ENCODE results near the gene DERL3. TPM values are rescaled to one million over a fixed set of nuclear protein-coding genes. Genes with fewer than 3 reads are reported as not detected.

DERL3 gene
- total RNA-seq, 1 experiment from 2014 or later = 9.8 TPM

GRCh38 chr22:23884140-23884539 is 45.3 kb upstream of the DERL3 start:
- Histone ChIP-seq H4K91ac (ENCODE audit: insufficient read length, low read depth, low read length) (no peak overlapping the region), H2BK5ac (ENCODE audit: insufficient read length, low read length) (no peak overlapping the region), H3K4ac (ENCODE audit: low read depth, low read length) (no peak overlapping the region), H3K23me2 (ENCODE audit: insufficient read length, low read depth, low read length, poor library complexity, severe bottlenecking) (no peaks in the 10 kb centered on the region), H3K56ac (ENCODE audit: insufficient read length, low read depth, low read length) (no peak overlapping the region), H4K5ac (ENCODE audit: insufficient read length, low read depth, low read length) (no peak overlapping the region), H3K18ac (ENCODE audit: insufficient read length, low read depth, low read length) (no peak overlapping the region), H4K8ac (replicated peaks; ENCODE audit: insufficient read length, low read depth, low read length) (no peak overlapping the region), H3K79me1 (ENCODE audit: insufficient read depth, low read depth, low read length, poor library complexity, severe bottlenecking) (no peaks in the 10 kb centered on the region), H3K9me3 (ENCODE audit: control insufficient read depth, low read depth, low read length) (no peaks in the 10 kb centered on the region), H2BK20ac (ENCODE audit: low read depth, low read length, poor library complexity, severe bottlenecking) (no peak overlapping the region), H3K23ac (ENCODE audit: insufficient read length, low read depth, low read length) (no peak overlapping the region), H3K27ac (ENCODE audit: insufficient read length, low read depth, low read length) (no peak overlapping the region), H2AFZ (ENCODE audit: low read length) (no peak overlapping the region), H3T11ph (ENCODE audit: low read length) (no peak overlapping the region), H2BK15ac (ENCODE audit: low read depth, low read length) (no peak overlapping the region), H2BK120ac (ENCODE audit: low read depth, low read length, poor library complexity, severe bottlenecking) (no peak overlapping the region), H3K9ac (ENCODE audit: extremely low read depth, insufficient read length, low read length) (no peak overlapping the region), H3K4me1 (ENCODE audit: insufficient read depth, low read length) (no peaks in the 10 kb centered on the region; the same call in 1 of the 2 replicates), H2BK12ac (ENCODE audit: insufficient read length, low read depth, low read length) (no peak overlapping the region), H3K79me2 (ENCODE audit: insufficient read depth, low read length) (no peaks in the 10 kb centered on the region), H3K4me2 (ENCODE audit: insufficient read depth, insufficient read length, low read length) (no peak overlapping the region), H4K20me1 (ENCODE audit: control insufficient read depth, insufficient read depth, insufficient read length) (no peaks in the 10 kb centered on the region), H2AK5ac (ENCODE audit: insufficient read length, low read length) (no peak overlapping the region), H3K14ac (ENCODE audit: insufficient read depth, low read length) (no peak overlapping the region; the same call in 1 of the 2 replicates), H3K27me3 (ENCODE audit: insufficient read depth, low read length) (no peaks in the 10 kb centered on the region)
- Mint-ChIP-seq H3K9me3 (no peaks in the 10 kb centered on the region), H3K4me3 (no peak overlapping the region), H3K4me1 (peaks cover 2 to 3% of the 10 kb centered on the region in 2 experiments; a peak in 2 of 4 replicates), H3K27ac (no peak overlapping the region), H3K27me3 (ENCODE audit: low read depth) (no peaks in the 10 kb centered on the region), H3K36me3 (ENCODE audit: insufficient read depth in 1 of 3, low read depth in 3 of 3) (peaks cover 2 to 10% (median 5%) of the 10 kb centered on the region in 3 experiments; a peak in 3 of 7 replicates)
- no CpG with 5 or more reads among the region's 9 CpGs for WGBS (ENCODE audit: extremely low coverage, insufficient read length, low lambda C conversion rate)
- no peak for TF ChIP-seq CTCF (conservative IDR thresholded peaks at IDR 0.05)
- no peak for DNase-seq
